HepG2 (cell line): Measurements from ENCODE around the gene SLC22A31. TPM values are rescaled to one million over a fixed set of nuclear protein-coding genes. Genes with fewer than 3 reads are reported as not detected.
A peak's percentile ranks its signal among the peaks of the same experiment; 100 is the strongest.

ENCODE experiments used
- ASH2L ChIP-seq: fragments of 300-600, 200-600 bp; sonication (generic); IDR thresholded peaks from 2 replicates; pipeline ENCODE4 v1.7.0; 2017; ENCODE audit warnings: low read depth, mild to moderate bottlenecking, moderate library complexity, mixed read lengths, low read length; ENCODE audit not compliant: insufficient read length
- CSRNP1 ChIP-seq: sonication (generic); formaldehyde crosslinking; IDR thresholded peaks from 2 replicates; pipeline ENCODE4 v1.8.1; 2023; ENCODE audit warnings: mild to moderate bottlenecking, missing genetic modification reagents
- DBP ChIP-seq: sonication (generic); formaldehyde crosslinking; IDR thresholded peaks from 2 replicates; pipeline ENCODE4 v1.4.0; 2020; ENCODE audit warnings: missing genetic modification reagents; ENCODE audit errors: not compliant biosample characterization
- GZF1 ChIP-seq: sonication (generic); formaldehyde crosslinking; IDR thresholded peaks from 2 replicates; pipeline ENCODE4 v1.5.1; 2020; ENCODE audit warnings: mild to moderate bottlenecking, missing genetic modification reagents
- HMG20A ChIP-seq: IDR thresholded peaks from 2 replicates; pipeline ENCODE4 v1.6.1; 2016; ENCODE audit warnings: borderline replicate concordance
- HNRNPLL ChIP-seq: fragments of 200-400 bp; formaldehyde crosslinking; IDR thresholded peaks from 2 replicates; pipeline ENCODE4 v1.6.1; 2017; ENCODE audit warnings: mild to moderate bottlenecking, low read depth, low read length; ENCODE audit not compliant: poor library complexity, severe bottlenecking
- KAT2B ChIP-seq: fragments of 150-350 bp; IDR thresholded peaks from 2 replicates; pipeline ENCODE4 v1.6.1; 2014; ENCODE audit warnings: low read depth, low read length, borderline replicate concordance
- KLF6 ChIP-seq: IDR thresholded peaks from 2 replicates; pipeline ENCODE4 v1.8.0; 2016; ENCODE audit warnings: missing biosample characterization, missing genetic modification reagents
- NR1H2 ChIP-seq: sonication (generic); formaldehyde crosslinking; IDR thresholded peaks from 2 replicates; pipeline ENCODE4 v1.8.1; 2022; ENCODE audit warnings: low read depth, missing genetic modification reagents, borderline replicate concordance
- NR2F6 ChIP-seq, 2 experiments: IDR thresholded peaks; 2 replicates each; pipeline ENCODE4 v1.6.1; 2016; ENCODE audit warnings: antibody characterized with exemption in 1 of 2, mild to moderate bottlenecking in 1 of 2
- PCBP1 ChIP-seq: fragments of 200-400 bp; formaldehyde crosslinking; IDR thresholded peaks from 2 replicates; pipeline ENCODE4 v1.6.1; 2017; ENCODE audit warnings: mild to moderate bottlenecking, low read depth, low read length, borderline replicate concordance
- POLR2AphosphoS5 ChIP-seq: IDR thresholded peaks from 2 replicates; pipeline ENCODE4 v1.6.1; 2012; ENCODE audit warnings: low read depth, low read length
- SP140L ChIP-seq: sonication (generic); formaldehyde crosslinking; IDR thresholded peaks from 2 replicates; pipeline ENCODE4 v1.4.0; 2020; ENCODE audit warnings: missing genetic modification reagents, borderline replicate concordance
- STAT6 ChIP-seq: sonication (generic); formaldehyde crosslinking; IDR thresholded peaks from 2 replicates; pipeline ENCODE4 v1.4.0; 2020; ENCODE audit warnings: missing genetic modification reagents, mild to moderate bottlenecking, borderline replicate concordance
- ZBTB20 ChIP-seq: sonication (generic); formaldehyde crosslinking; IDR thresholded peaks from 2 replicates; pipeline ENCODE4 v1.8.1; 2023; ENCODE audit warnings: missing genetic modification reagents, low read depth, mild to moderate bottlenecking, borderline replicate concordance
- ZBTB7B ChIP-seq: sonication (generic); formaldehyde crosslinking; IDR thresholded peaks from 2 replicates; pipeline ENCODE4 v1.4.0; 2020; ENCODE audit warnings: missing genetic modification reagents
- ZNF260 ChIP-seq: sonication (generic); formaldehyde crosslinking; IDR thresholded peaks from 2 replicates; pipeline ENCODE4 v1.4.0; 2020; ENCODE audit warnings: missing genetic modification reagents, low read depth, mild to moderate bottlenecking, borderline replicate concordance
- ZNF460 ChIP-seq: sonication (generic); formaldehyde crosslinking; IDR thresholded peaks from 2 replicates; pipeline ENCODE4 v1.5.1; 2020; ENCODE audit warnings: missing genetic modification reagents, mild to moderate bottlenecking, borderline replicate concordance
- ZNF878 ChIP-seq: sonication (generic); formaldehyde crosslinking; IDR thresholded peaks from 2 replicates; pipeline ENCODE4 v1.8.1; 2023; ENCODE audit warnings: mild to moderate bottlenecking, missing genetic modification reagents, moderate library complexity
- polyA plus RNA-seq, 8 experiments: library from polyadenylated mRNA; depleted of rRNA in 3 of 8; stranded (reverse) in 7 of 8; unstranded in 1 of 8; fragments of >200 nt; fragmentation: Illumina TruSeq in 4 of 8; extraction: Trizol in 4 of 8; gene quantifications; 2 replicates each; pipeline versions ENCODE4 v1.2.1 to v1.2.3, GENCODE V29; 2011 to 2016; ENCODE audit warnings: low read depth in 4 of 8, missing spikeins in 1 of 8, mixed read lengths in 1 of 8; ENCODE audit not compliant: insufficient read depth in 1 of 8
- total RNA-seq, 5 experiments: library from RNA; depleted of rRNA; stranded (reverse); fragments of >200 nt; fragmentation: Illumina TruSeq; extraction: Trizol; gene quantifications; 2 replicates each; pipeline ENCODE4 v1.2.3, GENCODE V29; 2016; ENCODE audit warnings: low read depth in 1 of 5
- TF ChIP-seq, protein P1 (sequence below): sonication (generic); formaldehyde crosslinking; IDR thresholded peaks from 2 replicates; pipeline ENCODE4 v1.5.0; 2020; ENCODE audit warnings: missing genetic modification reagents
- TF ChIP-seq, protein P2 (sequence below): IDR thresholded peaks from 2 replicates; pipeline ENCODE4 v1.6.1; 2016; ENCODE audit warnings: missing compliant biosample characterization, missing genetic modification reagents, borderline replicate concordance

SLC22A31 gene
- total and polyA plus RNA-seq, 2 of the 13 experiments (the other 11 are each of a cell fraction or from before 2014, with no cell fraction given) = 67.3 to 83.3 TPM

DNA sequence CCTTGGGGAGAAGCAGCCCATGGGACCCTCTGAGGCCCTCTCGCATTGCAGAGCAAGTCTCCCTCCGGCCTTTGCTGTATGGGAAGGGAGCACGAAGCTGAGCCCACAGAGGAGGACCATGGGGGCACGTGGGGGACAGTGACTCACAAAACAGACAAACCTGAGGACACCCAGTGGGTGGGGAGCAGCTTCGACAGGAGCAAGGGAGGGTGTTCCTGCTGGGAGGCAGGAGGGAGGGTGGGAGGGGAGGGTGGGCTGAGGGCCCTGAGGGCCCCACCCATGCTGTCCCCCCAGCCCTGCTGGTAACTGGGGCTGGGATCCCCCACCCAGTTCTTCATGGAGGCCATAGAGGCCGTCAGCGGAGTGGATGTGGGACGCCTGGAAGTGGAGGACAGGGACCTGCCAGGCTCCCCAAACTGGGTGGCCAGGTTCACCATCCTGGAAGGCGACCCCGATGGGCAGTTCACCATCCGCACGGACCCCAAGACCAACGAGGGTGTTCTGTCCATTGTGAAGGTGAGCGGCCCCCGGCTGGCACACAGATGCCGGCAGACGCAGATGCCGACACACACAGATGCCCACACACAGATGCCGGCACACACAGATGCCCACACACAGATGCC lies 12.5 kb downstream of the SLC22A31 start (continued):
- TF ChIP-seq HNRNPLL = no peak
- no peak for TF ChIP-seq SP140L (CRISPR knock-in tag)
- 0 out of 2 replicates have a peak, but pooled peaks have one; percentile 22 for TF ChIP-seq PCBP1
- TF ChIP-seq GZF1 (CRISPR knock-in tag) = no peak
- TF ChIP-seq, protein P1, sequence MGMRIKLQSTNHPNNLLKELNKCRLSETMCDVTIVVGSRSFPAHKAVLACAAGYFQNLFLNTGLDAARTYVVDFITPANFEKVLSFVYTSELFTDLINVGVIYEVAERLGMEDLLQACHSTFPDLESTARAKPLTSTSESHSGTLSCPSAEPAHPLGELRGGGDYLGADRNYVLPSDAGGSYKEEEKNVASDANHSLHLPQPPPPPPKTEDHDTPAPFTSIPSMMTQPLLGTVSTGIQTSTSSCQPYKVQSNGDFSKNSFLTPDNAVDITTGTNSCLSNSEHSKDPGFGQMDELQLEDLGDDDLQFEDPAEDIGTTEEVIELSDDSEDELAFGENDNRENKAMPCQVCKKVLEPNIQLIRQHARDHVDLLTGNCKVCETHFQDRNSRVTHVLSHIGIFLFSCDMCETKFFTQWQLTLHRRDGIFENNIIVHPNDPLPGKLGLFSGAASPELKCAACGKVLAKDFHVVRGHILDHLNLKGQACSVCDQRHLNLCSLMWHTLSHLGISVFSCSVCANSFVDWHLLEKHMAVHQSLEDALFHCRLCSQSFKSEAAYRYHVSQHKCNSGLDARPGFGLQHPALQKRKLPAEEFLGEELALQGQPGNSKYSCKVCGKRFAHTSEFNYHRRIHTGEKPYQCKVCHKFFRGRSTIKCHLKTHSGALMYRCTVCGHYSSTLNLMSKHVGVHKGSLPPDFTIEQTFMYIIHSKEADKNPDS (CRISPR knock-in tag) = no peak
- 0 out of 2 replicates have a peak, but pooled peaks have one; percentile 43 for TF ChIP-seq CSRNP1 (CRISPR knock-in tag)
- TF ChIP-seq ZNF878 (CRISPR knock-in tag) = no peak
- TF ChIP-seq ZBTB20 (CRISPR knock-in tag) = no peak
- TF ChIP-seq, protein P2, sequence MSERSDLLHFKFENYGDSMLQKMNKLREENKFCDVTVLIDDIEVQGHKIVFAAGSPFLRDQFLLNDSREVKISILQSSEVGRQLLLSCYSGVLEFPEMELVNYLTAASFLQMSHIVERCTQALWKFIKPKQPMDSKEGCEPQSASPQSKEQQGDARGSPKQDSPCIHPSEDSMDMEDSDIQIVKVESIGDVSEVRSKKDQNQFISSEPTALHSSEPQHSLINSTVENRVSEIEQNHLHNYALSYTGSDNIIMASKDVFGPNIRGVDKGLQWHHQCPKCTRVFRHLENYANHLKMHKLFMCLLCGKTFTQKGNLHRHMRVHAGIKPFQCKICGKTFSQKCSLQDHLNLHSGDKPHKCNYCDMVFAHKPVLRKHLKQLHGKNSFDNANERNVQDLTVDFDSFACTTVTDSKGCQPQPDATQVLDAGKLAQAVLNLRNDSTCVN (CRISPR knock-in tag) = no peak
- 0 out of 2 replicates have a peak, but pooled peaks have one; percentile 4 for TF ChIP-seq ZBTB7B (CRISPR knock-in tag)
- no peak for TF ChIP-seq NR1H2 (CRISPR knock-in tag)
- TF ChIP-seq KAT2B = no peak
- no peak for TF ChIP-seq HMG20A (CRISPR knock-in tag)
- no peak for TF ChIP-seq KLF6 (CRISPR knock-in tag)
- no peak for TF ChIP-seq ZNF460 (CRISPR knock-in tag)
- TF ChIP-seq DBP = no peak
- TF ChIP-seq ZNF260 (CRISPR knock-in tag) = no peak
- TF ChIP-seq POLR2AphosphoS5 = no peak
- TF ChIP-seq STAT6 = no peak
- TF ChIP-seq ASH2L = no peak
- TF ChIP-seq NR2F6 (IDR thresholded peaks at IDR 0.05) = no peak
- no peak for TF ChIP-seq NR2F6 (CRISPR knock-in tag; IDR thresholded peaks at IDR 0.05)
